NCI-H69 (cell line): ENCODE measurements around the gene PLCB2.

Experiments
- DNase-seq: peaks from one replicate; lab custom pipeline; 2025; lab: John Stamatoyannopoulos, UW

Gene PLCB2

GRCh38 chr15:40250771-40251483 lies 56.8 kb downstream of the PLCB2 start:
- DNase-seq: no peak

GRCh38 chr15:40250304-40250656 lies 57.5 kb downstream of the PLCB2 start:
- no peak for DNase-seq

- DNase-seq: peak; percentile 53
Observed at GRCh38 chr15:40249477-40250303, 58.0 kb downstream of the PLCB2 start.

GRCh38 chr15:40248006-40248783 lies 59.5 kb downstream of the PLCB2 start:
- DNase-seq: peak; percentile 58

GRCh38 chr15:40247406-40247971 lies 60.2 kb downstream of the PLCB2 start:
- no peak for DNase-seq

GRCh38 chr15:40246496-40247280 lies 61.0 kb downstream of the PLCB2 start:
- no peak for DNase-seq

- no peak for DNase-seq
Observed at GRCh38 chr15:40245666-40246450, 61.9 kb downstream of the PLCB2 start.

- no peak for DNase-seq
Observed at GRCh38 chr15:40244961-40245523, 62.7 kb downstream of the PLCB2 start.

GRCh38 chr15:40243126-40243810 lies 64.5 kb downstream of the PLCB2 start:
- peak; percentile 71 for DNase-seq

- DNase-seq: no peak
Observed at GRCh38 chr15:40242601-40243000, 65.1 kb downstream of the PLCB2 start.

- no peak for DNase-seq
Observed at GRCh38 chr15:40242213-40242599, 65.5 kb downstream of the PLCB2 start.

- DNase-seq: no peak
Observed at GRCh38 chr15:40241269-40242212, 66.2 kb downstream of the PLCB2 start.

GRCh38 chr15:40240619-40241221 lies 67.0 kb downstream of the PLCB2 start:
- no peak for DNase-seq

GRCh38 chr15:40239693-40240618 lies 67.8 kb downstream of the PLCB2 start:
- DNase-seq: no peak

GRCh38 chr15:40239404-40239692 lies 68.4 kb downstream of the PLCB2 start:
- no peak for DNase-seq

- peak; percentile 82 for DNase-seq
Observed at GRCh38 chr15:40238532-40239403, 69.0 kb downstream of the PLCB2 start, which contains the start of gene PAK6. Gene PAK6 (plus strand): TSS chr15:40239063. CDS start chr15:40264786, 25,723 bp downstream.
